CD14-positive monocyte (primary cell): Measurements from ENCODE around the gene KCTD16. TPM values are rescaled to one million over a fixed set of nuclear protein-coding genes. Genes with fewer than 3 reads are reported as not detected.

Experiments used
- DNase-seq, 3 donors: peaks; one replicate each; pipeline ENCODE4 v3.0.0-alpha.2; 2011 to 2022
- H2AFZ ChIP-seq: 2 replicates; pipeline ENCODE4 v1.6.0; 2012; ENCODE audit warnings: mild to moderate bottlenecking, low read depth, low read length, inconsistent platforms; ENCODE audit not compliant: insufficient read depth, poor library complexity, severe bottlenecking
- H3K27ac ChIP-seq, 2 donors: 1 replicate in 1 of 2; 2 replicates in 1 of 2; pipeline ENCODE4 v1.5.1; 2012 to 2013; ENCODE audit warnings: low read length in 2 of 2, control low read depth in 1 of 2, inconsistent platforms in 1 of 2, low read depth in 1 of 2, mild to moderate bottlenecking in 1 of 2
- H3K27me3 ChIP-seq, 2 donors: one replicate each; pipeline versions ENCODE4 v1.6.0 to v1.6.1; 2011 to 2013; ENCODE audit warnings: low read length in 2 of 2; ENCODE audit not compliant: control insufficient read depth in 2 of 2, insufficient read depth in 2 of 2
- H3K36me3 ChIP-seq, 2 donors: replicated peaks in 1 of 2; 1 replicate in 1 of 2; 2 replicates in 1 of 2; pipeline versions ENCODE4 v1.5.1 to v1.6.1; 2012 to 2013; ENCODE audit warnings: low read length in 2 of 2, control low read depth in 1 of 2, inconsistent platforms in 1 of 2, mild to moderate bottlenecking in 1 of 2; ENCODE audit not compliant: insufficient read depth in 2 of 2, control insufficient read depth in 1 of 2
- H3K4me1 ChIP-seq, 2 donors: 1 replicate in 1 of 2; 2 replicates in 1 of 2; pipeline versions ENCODE4 v1.5.1 to v1.6.1; 2012 to 2013; ENCODE audit warnings: low read length in 2 of 2, control low read depth in 1 of 2, inconsistent platforms in 1 of 2, mild to moderate bottlenecking in 1 of 2, moderate library complexity in 1 of 2; ENCODE audit not compliant: insufficient read depth in 2 of 2, control insufficient read depth in 1 of 2
- H3K4me2 ChIP-seq: replicated peaks from 2 replicates; pipeline ENCODE3; 2012; ENCODE audit warnings: low read length, moderate library complexity, mild to moderate bottlenecking; ENCODE audit not compliant: poor library complexity, severe bottlenecking; ENCODE audit errors: extremely low read depth
- H3K4me3 ChIP-seq, 3 experiments: fragments of 200-600 bp in 1 of 3; sonication (generic) in 1 of 3; replicated peaks in 1 of 3; 1 replicate in 2 of 3; 2 replicates in 1 of 3; pipeline ENCODE4 v1.5.1; 2011 to 2013; ENCODE audit warnings: low read length in 3 of 3, mild to moderate bottlenecking in 3 of 3, control low read depth in 2 of 3, low read depth in 2 of 3, inconsistent platforms in 1 of 3, moderate library complexity in 1 of 3
- H3K79me2 ChIP-seq: 2 replicates; pipeline ENCODE4 v1.6.0; 2012; ENCODE audit warnings: mild to moderate bottlenecking, control low read depth, inconsistent platforms, low read length, moderate library complexity; ENCODE audit not compliant: insufficient read depth
- H3K9ac ChIP-seq: 2 replicates; pipeline ENCODE4 v1.6.0; 2017; ENCODE audit warnings: low read length, mild to moderate bottlenecking; ENCODE audit not compliant: insufficient read depth, poor library complexity, severe bottlenecking
- H3K9me3 ChIP-seq, 2 donors: replicated peaks in 1 of 2; 1 replicate in 1 of 2; 2 replicates in 1 of 2; pipeline versions ENCODE4 v1.5.1 to v1.6.1; 2012 to 2013; ENCODE audit warnings: low read length in 2 of 2, control low read depth in 1 of 2; ENCODE audit not compliant: control insufficient read depth in 1 of 2, insufficient read depth in 1 of 2
- H4K20me1 ChIP-seq: 2 replicates; pipeline ENCODE4 v1.6.0; 2012; ENCODE audit warnings: mild to moderate bottlenecking, low read length, control low read depth, moderate library complexity; ENCODE audit not compliant: insufficient read depth
- H3K27ac Mint-ChIP-seq, 7 donors: one replicate each; pipeline ENCODE4 v1.8.0; 2020; ENCODE audit warnings: mild to moderate bottlenecking in 7 of 7, mixed read lengths in 7 of 7, moderate library complexity in 6 of 7, inconsistent platforms in 2 of 7
- H3K27me3 Mint-ChIP-seq, 3 donors: one replicate each; pipeline ENCODE4 v1.8.0; 2021 to 2022; ENCODE audit warnings: low read depth in 3 of 3, mild to moderate bottlenecking in 3 of 3, mixed read lengths in 3 of 3, moderate library complexity in 3 of 3, inconsistent platforms in 1 of 3
- H3K36me3 Mint-ChIP-seq, 2 donors: one replicate each; pipeline ENCODE4 v1.8.0; 2020; ENCODE audit warnings: mixed read lengths in 2 of 2, inconsistent platforms in 1 of 2, mild to moderate bottlenecking in 1 of 2
- H3K4me1 Mint-ChIP-seq: one replicate; pipeline ENCODE4 v1.8.0; 2020; ENCODE audit warnings: mild to moderate bottlenecking, mixed read lengths
- H3K4me3 Mint-ChIP-seq, 2 donors: one replicate each; pipeline ENCODE4 v1.8.0; 2020; ENCODE audit warnings: mild to moderate bottlenecking in 2 of 2, mixed read lengths in 2 of 2, moderate library complexity in 1 of 2
- H3K9me3 Mint-ChIP-seq, 7 donors: one replicate each; pipeline ENCODE4 v1.8.0; 2020 to 2022; ENCODE audit warnings: mixed read lengths in 7 of 7, mild to moderate bottlenecking in 6 of 7, moderate library complexity in 6 of 7, inconsistent platforms in 2 of 7
- CTCF ChIP-seq: fragments of 200-600 bp; IDR thresholded peaks from one replicate; pipeline ENCODE4 v1.8.0; 2022; ENCODE audit warnings: antibody characterized with exemption, mild to moderate bottlenecking
- WGBS: methylation state at CpG from one replicate; pipeline ENCODE4 v1.1.5; 2013; ENCODE audit warnings: missing lambda C conversion rate; ENCODE audit not compliant: insufficient coverage; 5-methylcytosine and 5-hydroxymethylcytosine counted together
- intact Hi-C, 2 donors: fragments of 100-400 bp; cut with micrococcal nuclease; formaldehyde crosslinking; loops; one replicate each; pipeline versions ENCODE4 v1.15.0 to v1.15.1; 2023
- polyA plus RNA-seq, 3 donors: library from polyadenylated mRNA; depleted of rRNA in 1 of 3; unstranded in 2 of 3; stranded (reverse) in 1 of 3; fragments of 300-500 nt in 2 of 3; fragments of >200 nt in 1 of 3; fragmentation: Illumina TruSeq in 2 of 3; gene quantifications; 1 replicate in 2 of 3; 2 replicates in 1 of 3; pipeline ENCODE4 v1.2.3, GENCODE V29; 2012 to 2021

KCTD16 gene
- polyA plus RNA-seq, 3 donors = not detected

- Histone ChIP-seq H3K36me3 (no peaks in the 10 kb centered on the region), H3K27ac (no peak overlapping the region), H2AFZ (no peak overlapping the region), H3K9ac (no peak overlapping the region), H3K4me2 (no peak overlapping the region), H3K4me3 (no peak overlapping the region), H3K27me3 (peaks cover 10 to 13% of the 10 kb centered on the region in 2 donors), H4K20me1 (no peaks in the 10 kb centered on the region), H3K9me3 (no peaks in the 10 kb centered on the region), H3K79me2 (no peaks in the 10 kb centered on the region), H3K4me1 (peaks cover 6 to 14% of the 10 kb centered on the region in 2 donors)
- no peaks in the 10 kb centered on the region for H3K36me3 Mint-ChIP-seq
- H3K4me3 Mint-ChIP-seq = no peak overlapping the region
- H3K4me1 Mint-ChIP-seq = peaks cover under 1% of the 10 kb centered on the region
- intact Hi-C loops = no loop called here
- H3K27ac Mint-ChIP-seq = no peak overlapping the region
- TF ChIP-seq CTCF = no peak
- no peaks in the 10 kb centered on the region for H3K9me3 Mint-ChIP-seq
- H3K27me3 Mint-ChIP-seq = peaks cover 2 to 7% (median 6%) of the 10 kb centered on the region in 3 donors
- DNase-seq = no peak
- WGBS = no CpG with 5 or more reads among the region's 4 CpGs
Observed at GRCh38 chr5:144195448-144195847, 24.8 kb downstream of the KCTD16 start.

- no peaks in the 10 kb centered on the region for H3K9me3 ChIP-seq
- Mint-ChIP-seq H3K4me3 (no peak overlapping the region), H3K4me1 (no peaks in the 10 kb centered on the region), H3K27ac (no peak overlapping the region), H3K36me3 (no peaks in the 10 kb centered on the region), H3K9me3 (no peaks in the 10 kb centered on the region), H3K27me3 (peaks cover 4 to 15% (median 6%) of the 10 kb centered on the region in 3 donors)
- no peaks in the 10 kb centered on the region for H4K20me1 ChIP-seq
- H3K4me2 ChIP-seq = no peak overlapping the region
- H3K4me1 ChIP-seq = peaks cover 4 to 8% of the 10 kb centered on the region in 2 donors
- H3K4me3 ChIP-seq = no peak overlapping the region
- H3K79me2 ChIP-seq = no peaks in the 10 kb centered on the region
- no peak overlapping the region for H3K9ac ChIP-seq
- WGBS = no CpG with 5 or more reads among the region's 1 CpG
- H3K27me3 ChIP-seq = peaks cover 10 to 13% of the 10 kb centered on the region in 2 donors
- H3K27ac ChIP-seq = no peak overlapping the region
- H2AFZ ChIP-seq = no peak overlapping the region
- no peak for TF ChIP-seq CTCF
- no peak for DNase-seq
- H3K36me3 ChIP-seq = no peaks in the 10 kb centered on the region
- intact Hi-C loops = no loop called here
Observed at GRCh38 chr5:144196612-144197011, 25.9 kb downstream of the KCTD16 start.
